BE2C (cell line): ENCODE measurements around the gene ANKRD11.

ENCODE experiments used
- DNase-seq: peaks from one replicate; pipeline ENCODE4 v3.0.0-alpha.2; 2020
- H3K27me3 ChIP-seq: fragments of 250-450 bp; sonication (Bioruptor Pico); 2 replicates; pipeline ENCODE4 v1.5.1; 2020; ENCODE audit warnings: mild to moderate bottlenecking
- H3K36me3 ChIP-seq: fragments of 250-450 bp; sonication (Bioruptor Pico); 2 replicates; pipeline ENCODE4 v1.5.1; 2020; ENCODE audit warnings: mild to moderate bottlenecking
- H3K4me1 ChIP-seq: fragments of 250-450 bp; sonication (Bioruptor Pico); 2 replicates; pipeline ENCODE4 v1.5.1; 2020
- H3K4me3 ChIP-seq: 2 replicates; pipeline ENCODE4 v1.5.1; 2011; ENCODE audit warnings: low read depth, low read length
- H3K9me3 ChIP-seq: fragments of 250-450 bp; sonication (Bioruptor Pico); 2 replicates; pipeline ENCODE4 v1.5.1; 2020
- CTCF ChIP-seq: IDR thresholded peaks from 2 replicates; pipeline ENCODE4 v1.5.1; 2012; ENCODE audit warnings: mild to moderate bottlenecking, low read depth, low read length

The ANKRD11 gene

DNA sequence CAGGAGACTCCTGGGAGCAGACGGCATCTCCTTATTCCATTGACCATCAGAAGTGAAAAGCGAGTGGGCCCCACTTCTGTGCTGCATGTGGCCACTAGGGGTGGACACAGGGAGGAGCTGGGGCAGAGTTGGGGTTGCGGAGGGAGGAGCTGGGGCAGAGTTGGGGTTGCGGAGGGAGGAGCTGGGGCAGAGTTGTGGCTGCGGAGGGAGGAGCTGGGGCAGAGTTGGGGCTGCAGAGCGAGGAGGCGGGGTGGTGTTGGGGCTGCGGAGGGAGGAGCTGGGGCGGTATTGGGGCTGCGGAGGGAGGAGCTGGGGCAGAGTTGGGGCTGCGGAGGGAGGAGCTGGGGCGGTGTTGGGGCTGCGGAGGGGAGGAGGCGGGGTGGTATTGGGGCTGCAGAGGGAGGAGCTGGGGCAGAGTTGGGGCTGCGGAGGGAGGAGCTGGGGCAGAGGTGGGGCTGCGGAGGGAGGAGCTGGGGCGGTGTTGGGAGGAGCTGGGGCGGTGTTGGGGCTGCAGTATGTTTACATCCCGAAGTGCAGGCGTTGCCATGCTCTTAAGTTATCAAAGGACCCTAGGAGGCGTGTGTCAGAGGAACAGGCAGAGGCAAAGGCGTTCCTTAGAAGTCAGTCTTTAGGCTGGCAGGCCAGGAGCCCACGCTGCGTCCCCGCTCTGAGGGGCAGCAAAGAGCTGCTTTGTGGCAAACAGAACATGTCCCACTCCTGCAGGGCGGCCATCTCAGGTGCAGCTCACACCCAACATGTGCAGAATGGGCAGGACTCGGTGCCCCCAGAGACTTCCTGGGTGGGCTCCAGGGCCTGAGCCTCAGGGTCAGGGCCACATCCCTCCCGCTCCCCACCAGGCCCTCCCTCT lies 196.9 kb downstream of the ANKRD11 start:
- H3K4me3 ChIP-seq, result no peak overlapping the region
- peaks cover 14% of the 10 kb centered on the region for H3K36me3 ChIP-seq
- H3K4me1 ChIP-seq, result no peaks in the 10 kb centered on the region
- no peak for DNase-seq
- H3K9me3 ChIP-seq, result no peaks in the 10 kb centered on the region
- TF ChIP-seq CTCF, result 0 out of 2 replicates have a peak, but pooled peaks have one; percentile 3
- no peaks in the 10 kb centered on the region for H3K27me3 ChIP-seq

DNA sequence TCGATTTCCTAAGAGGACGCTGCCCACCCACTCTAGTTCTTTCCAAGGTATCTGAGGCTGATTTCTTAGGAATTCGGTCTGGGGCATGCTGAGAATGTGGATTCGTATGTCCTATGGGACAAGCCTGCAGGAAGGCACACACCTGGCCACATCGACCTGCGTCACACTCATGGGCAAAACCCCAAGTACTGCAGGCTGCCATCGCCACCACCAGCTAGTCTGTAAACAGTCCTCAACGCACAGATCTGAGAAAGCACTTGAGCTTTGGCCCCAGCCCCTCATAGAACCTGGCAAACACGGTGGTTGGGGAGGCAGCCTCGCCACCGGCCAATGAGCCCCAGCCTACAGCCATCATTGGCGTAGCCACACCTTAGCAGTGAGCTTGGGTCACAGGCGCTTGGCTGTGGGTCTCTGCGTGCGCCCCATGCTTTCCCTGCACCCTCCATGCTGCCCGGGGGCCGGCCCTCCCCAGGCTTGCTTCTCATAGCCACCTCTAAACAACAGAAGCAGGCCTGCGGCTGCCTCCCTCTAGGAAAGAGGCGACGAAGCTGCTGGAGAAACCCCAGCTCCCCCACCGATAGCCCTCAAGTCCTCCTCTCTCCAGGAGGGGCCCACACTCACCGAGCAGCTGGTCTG lies 197.8 kb downstream of the ANKRD11 start:
- Histone ChIP-seq H3K4me1 (no peaks in the 10 kb centered on the region), H3K36me3 (peaks cover 23% of the 10 kb centered on the region), H3K9me3 (no peaks in the 10 kb centered on the region), H3K4me3 (no peak overlapping the region), H3K27me3 (no peaks in the 10 kb centered on the region)
- DNase-seq, result no peak
- TF ChIP-seq CTCF, result no peak

DNA sequence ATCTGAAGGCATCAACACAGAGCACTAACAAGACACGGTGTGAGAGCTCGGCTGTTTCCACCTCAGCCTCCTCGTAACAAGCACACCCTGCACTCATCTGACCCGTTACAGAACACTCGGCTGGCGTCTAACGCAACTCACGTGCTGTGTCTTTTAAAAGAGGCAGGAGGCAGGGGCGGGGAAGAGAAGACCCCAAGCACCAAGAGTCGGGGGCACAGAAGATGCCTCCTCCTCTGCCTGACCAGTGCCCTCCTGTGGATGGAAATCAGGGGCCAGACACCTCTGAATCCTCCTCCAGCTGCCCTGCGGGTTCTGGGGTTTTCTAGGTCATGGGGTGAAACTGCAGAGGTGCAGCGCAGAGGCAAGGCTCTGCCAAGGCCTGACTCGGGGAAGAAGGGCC lies 198.6 kb downstream of the ANKRD11 start:
- Histone ChIP-seq H3K36me3 (peaks cover 26% of the 10 kb centered on the region), H3K4me1 (no peaks in the 10 kb centered on the region), H3K9me3 (no peaks in the 10 kb centered on the region), H3K27me3 (no peaks in the 10 kb centered on the region), H3K4me3 (no peak overlapping the region)
- TF ChIP-seq CTCF, result no peak
- no peak for DNase-seq

DNA sequence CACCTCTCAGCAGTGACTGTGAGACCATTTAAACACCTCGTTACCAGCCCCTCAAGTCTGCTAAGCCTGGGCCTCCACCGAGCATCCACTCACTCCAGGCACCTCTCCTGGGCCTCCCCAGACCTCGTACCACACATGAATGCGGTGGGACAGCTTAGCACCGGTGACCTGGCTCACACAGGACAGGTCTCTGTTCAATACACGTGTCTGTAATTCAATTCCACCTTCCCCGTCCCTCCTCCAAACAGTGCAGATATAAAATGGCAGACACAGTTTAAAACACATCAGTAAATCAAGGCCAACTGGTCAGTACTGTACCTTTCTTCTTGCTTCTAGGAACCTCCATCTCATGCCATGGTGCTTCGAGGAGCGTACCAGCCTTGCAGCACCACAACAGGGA lies 199.0 kb downstream of the ANKRD11 start:
- Histone ChIP-seq H3K9me3 (no peaks in the 10 kb centered on the region), H3K27me3 (no peaks in the 10 kb centered on the region), H3K36me3 (peaks cover 30% of the 10 kb centered on the region), H3K4me1 (no peaks in the 10 kb centered on the region), H3K4me3 (no peak overlapping the region)
- TF ChIP-seq CTCF, result no peak
- DNase-seq, result no peak

- no peak for TF ChIP-seq CTCF
- Histone ChIP-seq H3K27me3 (no peaks in the 10 kb centered on the region), H3K36me3 (peaks cover 35% of the 10 kb centered on the region), H3K4me3 (no peak overlapping the region), H3K4me1 (no peaks in the 10 kb centered on the region), H3K9me3 (no peaks in the 10 kb centered on the region)
- no peak for DNase-seq
These were observed 199.5 kb downstream of the ANKRD11 start for GRCh38 chr16:89290887-89291286.

DNA sequence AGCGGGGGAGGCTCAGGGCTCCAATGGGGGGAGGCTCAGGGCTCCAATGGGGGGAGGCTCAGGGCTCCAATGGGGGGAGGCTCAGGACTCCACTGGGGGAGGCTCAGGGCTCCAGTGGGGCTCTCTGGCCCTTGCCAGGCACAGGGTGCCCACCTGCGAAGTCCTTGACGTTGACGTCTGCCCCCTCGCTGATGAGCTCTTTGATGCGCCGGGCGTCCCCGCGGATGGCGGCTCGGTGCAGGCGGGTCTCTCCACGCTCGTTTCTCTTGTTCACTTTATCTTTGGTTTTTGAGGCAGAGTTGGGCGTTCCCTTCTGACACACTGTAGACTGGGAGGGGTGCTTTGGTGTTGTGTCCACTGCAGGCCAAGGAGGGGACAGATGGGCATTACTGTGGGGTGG lies 199.9 kb downstream of the ANKRD11 start:
- peaks cover 39% of the 10 kb centered on the region for H3K36me3 ChIP-seq
- H3K9me3 ChIP-seq, result no peaks in the 10 kb centered on the region
- TF ChIP-seq CTCF, result no peak
- DNase-seq, result no peak
- no peaks in the 10 kb centered on the region for H3K4me1 ChIP-seq
- no peaks in the 10 kb centered on the region for H3K27me3 ChIP-seq
- H3K4me3 ChIP-seq, result no peak overlapping the region
